NCI-H526 treated with DMSO at 0.1 percent for 48 hours (cell line): Measurements from ENCODE around the gene CELF4.

ENCODE experiments used
- DNase-seq: peaks from one replicate; lab custom pipeline; 2025; lab: John Stamatoyannopoulos, UW

Gene CELF4

GRCh38 chr18:37280701-37281393 lies 284.8 kb downstream of the CELF4 start:
- no peak for DNase-seq

GRCh38 chr18:37277804-37278203 lies 287.8 kb downstream of the CELF4 start:
- DNase-seq, result no peak

- no peak for DNase-seq
These were observed 289.3 kb downstream of the CELF4 start for GRCh38 chr18:37276111-37276890.

- DNase-seq, result no peak
These were observed 290.3 kb downstream of the CELF4 start for GRCh38 chr18:37275237-37275741.

DNA sequence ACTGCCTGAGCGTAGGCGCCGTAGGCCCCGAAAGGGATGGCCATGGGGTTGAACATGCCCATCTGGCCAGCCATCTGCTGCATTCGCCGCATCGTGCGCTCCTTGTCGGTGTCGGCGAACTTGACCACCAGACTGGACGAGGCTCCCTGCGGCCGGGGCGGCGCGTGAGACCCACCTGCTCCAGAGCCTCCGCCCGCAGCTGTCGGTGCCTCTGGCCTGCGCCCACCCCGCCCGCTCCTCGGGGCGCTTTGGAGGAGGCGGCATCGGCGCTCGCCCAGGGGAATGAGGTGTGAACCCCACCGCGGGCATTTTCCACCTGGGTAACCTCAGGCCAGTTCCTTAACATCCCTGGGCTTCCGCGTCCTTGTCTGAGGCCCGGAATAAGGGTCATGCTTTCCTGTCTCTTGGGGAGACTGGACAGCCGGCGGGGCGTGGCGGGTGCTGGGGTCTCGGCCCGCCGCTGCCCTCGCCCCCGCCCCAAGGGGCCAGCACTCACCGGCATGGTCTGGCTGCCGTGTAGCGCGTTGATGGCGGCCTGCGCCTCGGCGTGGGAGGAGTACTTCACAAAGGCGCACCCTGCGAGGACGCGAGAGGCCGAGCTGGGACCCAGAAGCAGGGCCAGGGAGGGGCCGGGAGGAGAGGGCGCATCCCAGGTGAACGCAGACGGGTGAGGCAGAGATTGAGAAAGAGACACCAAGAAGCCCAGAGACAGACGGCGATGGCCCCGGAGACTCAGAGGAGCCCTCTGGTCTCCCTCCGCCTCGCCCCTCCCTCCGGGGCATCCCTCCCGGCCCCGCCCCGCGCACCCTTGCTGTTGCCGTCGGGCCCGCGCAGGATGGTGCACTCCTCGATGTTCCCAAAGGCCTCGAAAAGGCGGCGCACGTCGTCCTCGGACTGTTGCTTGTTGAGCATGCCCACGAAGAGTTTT lies 291.0 kb downstream of the CELF4 start:
- DNase-seq, result no peak

- no peak for DNase-seq
These were observed 292.8 kb downstream of the CELF4 start for GRCh38 chr18:37272841-37273240.

DNA sequence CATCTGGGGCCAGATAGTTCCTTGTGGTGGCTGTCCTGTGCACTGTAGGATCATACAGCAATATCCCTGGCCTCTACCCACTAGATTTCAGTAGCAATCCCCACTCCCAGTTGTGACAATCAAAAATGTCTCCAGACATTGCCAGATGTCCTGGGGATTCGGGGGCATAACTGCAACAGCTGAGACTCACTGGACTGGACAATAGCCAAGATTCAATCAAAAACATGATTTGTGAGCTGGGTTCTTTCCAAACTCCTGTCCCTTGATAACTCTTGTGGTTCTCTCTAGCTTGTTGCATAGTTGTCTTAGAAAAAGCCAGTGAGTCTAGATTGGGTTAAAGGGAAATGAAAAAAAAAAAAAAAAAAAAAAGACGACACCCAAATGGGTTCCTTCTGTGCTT lies 293.4 kb downstream of the CELF4 start:
- no peak for DNase-seq

DNA sequence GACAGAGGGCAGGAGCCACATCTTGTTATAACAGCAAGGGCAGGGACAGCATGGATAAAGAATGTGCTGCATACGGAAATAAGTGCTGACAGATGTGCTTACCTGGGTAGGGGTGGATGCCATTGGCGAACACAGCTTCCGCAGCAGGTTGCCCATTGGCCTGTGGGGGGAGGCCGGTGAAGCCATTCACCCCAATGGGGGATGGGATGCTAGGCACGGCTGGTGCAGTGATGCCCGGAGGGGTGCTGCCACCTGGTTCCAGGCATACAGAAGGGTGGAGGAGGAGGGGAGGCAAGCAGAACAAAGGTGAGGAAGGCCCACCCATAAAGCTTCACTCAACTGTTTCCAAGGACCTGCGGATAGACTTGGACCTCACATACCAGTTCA lies 294.9 kb downstream of the CELF4 start:
- no peak for DNase-seq

- DNase-seq, result no peak
These were observed 295.4 kb downstream of the CELF4 start for GRCh38 chr18:37270038-37270665.

DNA sequence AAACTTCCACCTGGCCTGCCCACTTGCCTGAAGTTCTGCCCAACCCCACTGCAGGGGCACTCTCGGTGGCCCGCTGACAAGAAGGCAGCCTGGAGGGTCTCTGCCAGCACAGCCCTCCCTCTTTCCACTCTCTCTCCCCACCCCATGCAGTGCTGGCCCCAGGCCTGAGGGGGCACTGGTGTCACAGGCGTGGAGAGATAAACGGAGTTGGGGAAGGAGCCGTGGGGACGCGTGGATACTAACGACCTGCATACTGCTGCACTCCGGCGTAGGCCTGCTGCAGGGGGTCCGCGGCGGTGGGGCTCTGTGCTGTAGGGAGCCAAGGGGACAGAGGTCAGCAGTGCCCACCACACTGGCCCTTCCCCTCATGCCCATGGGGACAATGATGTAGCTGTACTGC lies 299.3 kb downstream of the CELF4 start:
- DNase-seq, result no peak

DNA sequence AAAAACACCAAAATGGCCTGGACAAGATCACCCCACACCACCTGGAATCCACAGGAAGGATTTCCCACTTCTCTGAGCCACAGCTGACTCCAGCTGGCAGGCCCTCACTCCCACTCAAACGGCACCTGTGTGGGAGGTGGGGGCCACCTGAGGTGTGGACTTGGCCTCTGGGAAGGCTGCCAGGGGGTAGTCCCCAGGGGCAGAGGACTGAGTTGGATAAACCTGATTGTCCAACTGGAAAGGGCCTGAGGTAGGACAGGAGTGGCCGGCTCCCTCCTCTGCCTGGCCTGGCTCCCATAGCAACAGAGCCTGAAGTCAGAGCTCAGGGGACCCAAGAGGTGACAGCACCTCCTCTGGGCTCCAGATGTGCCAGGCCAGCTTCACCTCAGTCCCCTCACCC lies 300.2 kb downstream of the CELF4 start:
- no peak for DNase-seq

DNA sequence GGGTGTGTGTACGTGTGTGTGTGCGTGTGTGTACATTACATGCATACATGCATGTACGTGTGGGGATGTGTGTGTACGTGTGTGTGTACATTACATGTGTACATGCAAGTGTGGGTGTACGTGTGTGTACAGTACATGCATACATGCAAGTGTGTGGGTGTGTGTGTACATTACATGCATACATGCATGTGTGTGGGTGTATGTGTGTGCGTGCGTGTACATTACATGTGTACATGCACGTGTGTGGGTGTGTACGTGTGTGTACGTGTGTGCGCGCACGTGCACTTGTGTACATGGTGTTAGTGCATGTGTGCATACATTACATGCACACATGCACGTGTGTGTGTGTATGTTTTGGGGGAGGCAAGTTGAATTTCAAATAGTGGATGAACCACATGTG lies 300.6 kb downstream of the CELF4 start:
- no peak for DNase-seq

GRCh38 chr18:37261988-37262387 lies 303.6 kb downstream of the CELF4 start:
- no peak for DNase-seq

- DNase-seq, result no peak
These were observed 304.3 kb downstream of the CELF4 start for GRCh38 chr18:37261246-37261840.

DNA sequence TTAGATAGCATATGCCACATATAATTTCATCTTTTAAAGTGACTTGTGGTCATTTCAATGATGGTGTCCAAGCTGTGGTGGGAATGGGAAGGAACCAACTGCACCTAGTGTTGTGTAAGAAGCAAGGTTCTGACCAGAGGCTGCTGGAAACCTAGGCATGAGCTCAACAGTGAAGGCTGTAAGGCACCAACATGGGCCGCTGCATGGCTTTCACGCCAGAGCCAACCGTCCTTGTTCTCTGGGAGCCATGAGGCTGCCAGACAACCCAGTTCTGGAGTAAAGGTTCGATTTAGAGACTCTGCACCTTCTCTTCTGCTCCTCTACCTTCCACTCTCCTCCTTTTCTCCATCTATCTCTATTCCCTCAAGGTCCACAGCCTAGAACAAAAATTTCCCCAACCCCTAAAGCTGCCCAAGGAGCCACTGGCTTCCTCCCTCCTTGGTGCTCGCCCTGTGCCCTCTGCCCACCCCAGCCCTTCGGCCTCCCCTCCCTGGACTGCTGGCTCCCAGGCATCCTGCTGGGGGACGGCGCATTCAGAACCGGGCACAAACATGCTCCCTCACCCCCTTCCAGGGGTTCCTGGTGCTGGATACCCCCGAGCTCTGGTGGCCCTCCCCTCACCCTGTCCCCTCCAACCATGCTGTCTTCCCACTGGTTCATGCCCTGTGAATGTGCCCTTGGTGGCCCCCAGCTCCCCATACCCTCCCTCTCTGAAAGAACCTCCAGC lies 305.1 kb downstream of the CELF4 start:
- no peak for DNase-seq

- DNase-seq, result no peak
These were observed 305.9 kb downstream of the CELF4 start for GRCh38 chr18:37259711-37260110.

DNA sequence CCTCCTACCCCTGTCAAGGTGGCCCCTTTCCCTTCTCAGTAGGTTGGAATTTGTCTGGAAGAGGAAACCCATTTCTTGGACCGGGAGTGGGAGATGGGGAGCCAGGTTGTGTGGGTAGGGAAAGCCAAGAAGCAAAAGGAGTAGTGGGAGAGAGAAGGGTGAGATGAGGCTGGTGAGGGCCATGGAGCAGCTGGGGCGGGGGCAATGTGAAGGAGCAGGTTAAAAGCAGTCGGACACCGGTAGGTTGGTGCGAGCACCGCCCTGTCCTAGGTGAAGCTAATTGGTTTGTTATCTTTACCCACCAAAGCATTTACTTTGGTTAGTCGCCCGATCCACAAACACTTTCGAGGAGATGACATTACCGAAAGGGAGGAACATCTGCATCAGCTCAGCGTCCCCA lies 306.8 kb downstream of the CELF4 start:
- DNase-seq, result no peak

- no peak for DNase-seq
These were observed 307.5 kb downstream of the CELF4 start for GRCh38 chr18:37258131-37258530.

- DNase-seq, result no peak
These were observed 310.6 kb downstream of the CELF4 start for GRCh38 chr18:37254973-37255372.

GRCh38 chr18:37254236-37254754 lies 311.3 kb downstream of the CELF4 start:
- DNase-seq, result no peak
